ENCODE data around the gene SRSF4. TPM values are rescaled to one million over a fixed set of nuclear protein-coding genes. Genes with fewer than 3 reads are reported as not detected.

Gene SRSF4
- total and polyA plus RNA-seq, 9 of the 15 experiments (the other 6 are each of a cell fraction or from before 2014, with no cell fraction given) = 15.9 to 132 (median 82.0) TPM

DNA sequence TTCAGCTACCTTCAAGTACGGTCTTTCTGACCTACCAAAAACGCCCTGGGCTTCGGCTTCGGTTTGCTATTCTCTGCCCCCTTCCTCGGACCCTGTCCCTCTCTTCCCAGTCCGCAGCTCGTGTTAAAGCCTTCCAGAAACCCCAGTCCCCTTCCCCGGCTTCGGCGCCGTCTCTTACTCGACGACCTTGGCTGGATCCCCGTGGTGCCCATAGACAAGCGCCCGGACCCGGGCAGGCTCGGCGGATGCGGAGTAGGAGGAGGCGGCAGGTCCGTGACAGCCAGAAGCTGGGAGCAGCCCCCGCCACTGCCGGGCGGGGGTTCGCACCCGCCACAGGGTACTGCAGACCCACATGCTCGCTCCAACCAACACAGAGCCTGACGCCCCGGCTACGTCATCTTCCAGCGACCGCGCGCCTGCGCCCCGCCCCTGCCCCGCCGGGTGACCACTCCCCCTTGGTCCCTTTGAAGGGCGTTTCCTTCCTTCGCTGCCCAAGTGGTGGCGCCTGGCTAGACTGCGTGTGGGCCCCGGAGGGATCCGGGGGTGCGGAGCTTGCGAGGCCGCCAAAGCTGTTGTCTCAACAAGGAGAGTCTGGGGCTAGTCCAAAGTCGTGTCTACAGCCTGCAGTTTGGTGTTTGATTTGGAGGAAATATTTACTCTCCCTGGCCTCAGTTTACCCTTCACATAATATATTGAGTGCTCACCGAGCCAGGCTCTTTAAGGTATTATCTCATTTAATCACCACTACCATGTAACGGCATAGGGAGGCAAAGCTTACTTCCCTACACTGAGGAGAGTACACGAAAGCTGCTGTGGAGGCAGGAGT lies 49.1 kb upstream of the SRSF4 start, which contains the start of gene MECR (continued):
- TF ChIP-seq, protein P1, sequence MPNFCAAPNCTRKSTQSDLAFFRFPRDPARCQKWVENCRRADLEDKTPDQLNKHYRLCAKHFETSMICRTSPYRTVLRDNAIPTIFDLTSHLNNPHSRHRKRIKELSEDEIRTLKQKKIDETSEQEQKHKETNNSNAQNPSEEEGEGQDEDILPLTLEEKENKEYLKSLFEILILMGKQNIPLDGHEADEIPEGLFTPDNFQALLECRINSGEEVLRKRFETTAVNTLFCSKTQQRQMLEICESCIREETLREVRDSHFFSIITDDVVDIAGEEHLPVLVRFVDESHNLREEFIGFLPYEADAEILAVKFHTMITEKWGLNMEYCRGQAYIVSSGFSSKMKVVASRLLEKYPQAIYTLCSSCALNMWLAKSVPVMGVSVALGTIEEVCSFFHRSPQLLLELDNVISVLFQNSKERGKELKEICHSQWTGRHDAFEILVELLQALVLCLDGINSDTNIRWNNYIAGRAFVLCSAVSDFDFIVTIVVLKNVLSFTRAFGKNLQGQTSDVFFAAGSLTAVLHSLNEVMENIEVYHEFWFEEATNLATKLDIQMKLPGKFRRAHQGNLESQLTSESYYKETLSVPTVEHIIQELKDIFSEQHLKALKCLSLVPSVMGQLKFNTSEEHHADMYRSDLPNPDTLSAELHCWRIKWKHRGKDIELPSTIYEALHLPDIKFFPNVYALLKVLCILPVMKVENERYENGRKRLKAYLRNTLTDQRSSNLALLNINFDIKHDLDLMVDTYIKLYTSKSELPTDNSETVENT (CRISPR knock-in tag; IDR thresholded peaks at IDR 0.05) = 0 out of 2 replicates have a peak, but pooled peaks have one; percentile 46
- TF ChIP-seq, protein P2, sequence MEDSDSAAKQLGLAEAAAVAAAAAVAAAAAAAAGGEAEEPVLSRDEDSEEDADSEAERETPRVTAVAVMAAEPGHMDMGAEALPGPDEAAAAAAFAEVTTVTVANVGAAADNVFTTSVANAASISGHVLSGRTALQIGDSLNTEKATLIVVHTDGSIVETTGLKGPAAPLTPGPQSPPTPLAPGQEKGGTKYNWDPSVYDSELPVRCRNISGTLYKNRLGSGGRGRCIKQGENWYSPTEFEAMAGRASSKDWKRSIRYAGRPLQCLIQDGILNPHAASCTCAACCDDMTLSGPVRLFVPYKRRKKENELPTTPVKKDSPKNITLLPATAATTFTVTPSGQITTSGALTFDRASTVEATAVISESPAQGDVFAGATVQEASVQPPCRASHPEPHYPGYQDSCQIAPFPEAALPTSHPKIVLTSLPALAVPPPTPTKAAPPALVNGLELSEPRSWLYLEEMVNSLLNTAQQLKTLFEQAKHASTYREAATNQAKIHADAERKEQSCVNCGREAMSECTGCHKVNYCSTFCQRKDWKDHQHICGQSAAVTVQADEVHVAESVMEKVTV (CRISPR knock-in tag; IDR thresholded peaks at IDR 0.05) = no peak
- TF ChIP-seq WHSC1 (IDR thresholded peaks at IDR 0.05; ENCODE audit: low read length) (no peak), ZBTB17 (CRISPR knock-in tag; IDR thresholded peaks at IDR 0.05) (no peak), ZNF212 (CRISPR knock-in tag; IDR thresholded peaks at IDR 0.05) (no peak), SMARCA5 (IDR thresholded peaks at IDR 0.05) (peak; percentile 90; the same call in 1 of the 2 replicates), CEBPG (CRISPR knock-in tag; IDR thresholded peaks at IDR 0.05) (no peak), CEBPG (tag; conservative IDR thresholded peaks at IDR 0.05 in 1 of 2, IDR thresholded peaks at IDR 0.05 in 1 of 2) (no peak), MXI1 (IDR thresholded peaks at IDR 0.05; ENCODE audit: low read depth, low read length) (peak; percentile 92), CBX3 (IDR thresholded peaks at IDR 0.05; ENCODE audit: borderline replicate concordance in 1 of 2, low read length in 2 of 2) (peak in 1 of 2 experiments; percentile 74; a peak in 2 of 3 replicates), NR2C2 (CRISPR knock-in tag; IDR thresholded peaks at IDR 0.05) (0 out of 2 replicates have a peak, but pooled peaks have one; percentile 13), NR2C2 (tag; IDR thresholded peaks at IDR 0.05) (peak; percentile 36; the same call in 1 of the 2 replicates)
- TF ChIP-seq, protein P3, sequence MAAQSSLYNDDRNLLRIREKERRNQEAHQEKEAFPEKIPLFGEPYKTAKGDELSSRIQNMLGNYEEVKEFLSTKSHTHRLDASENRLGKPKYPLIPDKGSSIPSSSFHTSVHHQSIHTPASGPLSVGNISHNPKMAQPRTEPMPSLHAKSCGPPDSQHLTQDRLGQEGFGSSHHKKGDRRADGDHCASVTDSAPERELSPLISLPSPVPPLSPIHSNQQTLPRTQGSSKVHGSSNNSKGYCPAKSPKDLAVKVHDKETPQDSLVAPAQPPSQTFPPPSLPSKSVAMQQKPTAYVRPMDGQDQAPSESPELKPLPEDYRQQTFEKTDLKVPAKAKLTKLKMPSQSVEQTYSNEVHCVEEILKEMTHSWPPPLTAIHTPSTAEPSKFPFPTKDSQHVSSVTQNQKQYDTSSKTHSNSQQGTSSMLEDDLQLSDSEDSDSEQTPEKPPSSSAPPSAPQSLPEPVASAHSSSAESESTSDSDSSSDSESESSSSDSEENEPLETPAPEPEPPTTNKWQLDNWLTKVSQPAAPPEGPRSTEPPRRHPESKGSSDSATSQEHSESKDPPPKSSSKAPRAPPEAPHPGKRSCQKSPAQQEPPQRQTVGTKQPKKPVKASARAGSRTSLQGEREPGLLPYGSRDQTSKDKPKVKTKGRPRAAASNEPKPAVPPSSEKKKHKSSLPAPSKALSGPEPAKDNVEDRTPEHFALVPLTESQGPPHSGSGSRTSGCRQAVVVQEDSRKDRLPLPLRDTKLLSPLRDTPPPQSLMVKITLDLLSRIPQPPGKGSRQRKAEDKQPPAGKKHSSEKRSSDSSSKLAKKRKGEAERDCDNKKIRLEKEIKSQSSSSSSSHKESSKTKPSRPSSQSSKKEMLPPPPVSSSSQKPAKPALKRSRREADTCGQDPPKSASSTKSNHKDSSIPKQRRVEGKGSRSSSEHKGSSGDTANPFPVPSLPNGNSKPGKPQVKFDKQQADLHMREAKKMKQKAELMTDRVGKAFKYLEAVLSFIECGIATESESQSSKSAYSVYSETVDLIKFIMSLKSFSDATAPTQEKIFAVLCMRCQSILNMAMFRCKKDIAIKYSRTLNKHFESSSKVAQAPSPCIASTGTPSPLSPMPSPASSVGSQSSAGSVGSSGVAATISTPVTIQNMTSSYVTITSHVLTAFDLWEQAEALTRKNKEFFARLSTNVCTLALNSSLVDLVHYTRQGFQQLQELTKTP (IDR thresholded peaks at IDR 0.05; ENCODE audit: low read depth in 1 of 2, partially characterized antibody in 2 of 2) = no peak
- TF ChIP-seq, protein P4, sequence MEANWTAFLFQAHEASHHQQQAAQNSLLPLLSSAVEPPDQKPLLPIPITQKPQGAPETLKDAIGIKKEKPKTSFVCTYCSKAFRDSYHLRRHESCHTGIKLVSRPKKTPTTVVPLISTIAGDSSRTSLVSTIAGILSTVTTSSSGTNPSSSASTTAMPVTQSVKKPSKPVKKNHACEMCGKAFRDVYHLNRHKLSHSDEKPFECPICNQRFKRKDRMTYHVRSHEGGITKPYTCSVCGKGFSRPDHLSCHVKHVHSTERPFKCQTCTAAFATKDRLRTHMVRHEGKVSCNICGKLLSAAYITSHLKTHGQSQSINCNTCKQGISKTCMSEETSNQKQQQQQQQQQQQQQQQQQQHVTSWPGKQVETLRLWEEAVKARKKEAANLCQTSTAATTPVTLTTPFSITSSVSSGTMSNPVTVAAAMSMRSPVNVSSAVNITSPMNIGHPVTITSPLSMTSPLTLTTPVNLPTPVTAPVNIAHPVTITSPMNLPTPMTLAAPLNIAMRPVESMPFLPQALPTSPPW (CRISPR knock-in tag; IDR thresholded peaks at IDR 0.05) = peak; percentile 92
- TF ChIP-seq, protein P5, sequence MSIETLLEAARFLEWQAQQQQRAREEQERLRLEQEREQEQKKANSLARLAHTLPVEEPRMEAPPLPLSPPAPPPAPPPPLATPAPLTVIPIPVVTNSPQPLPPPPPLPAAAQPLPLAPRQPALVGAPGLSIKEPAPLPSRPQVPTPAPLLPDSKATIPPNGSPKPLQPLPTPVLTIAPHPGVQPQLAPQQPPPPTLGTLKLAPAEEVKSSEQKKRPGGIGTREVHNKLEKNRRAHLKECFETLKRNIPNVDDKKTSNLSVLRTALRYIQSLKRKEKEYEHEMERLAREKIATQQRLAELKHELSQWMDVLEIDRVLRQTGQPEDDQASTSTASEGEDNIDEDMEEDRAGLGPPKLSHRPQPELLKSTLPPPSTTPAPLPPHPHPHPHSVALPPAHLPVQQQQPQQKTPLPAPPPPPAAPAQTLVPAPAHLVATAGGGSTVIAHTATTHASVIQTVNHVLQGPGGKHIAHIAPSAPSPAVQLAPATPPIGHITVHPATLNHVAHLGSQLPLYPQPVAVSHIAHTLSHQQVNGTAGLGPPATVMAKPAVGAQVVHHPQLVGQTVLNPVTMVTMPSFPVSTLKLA (conservative IDR thresholded peaks at IDR 0.05) = peak; percentile 96 to 99

All from K562 (cell line).